Heart left ventricle (tissue), 13 donors: ENCODE measurements around the gene PRKN.

ENCODE experiments used
- CTCF ChIP-seq, 12 donors: fragments of 200-600 bp; sonication (generic) in 4 of 12; IDR thresholded peaks; one replicate each; pipeline versions ENCODE4 v1.5.0 to v1.8.0; 2018 to 2022; ENCODE audit warnings: antibody characterized with exemption in 12 of 12, mild to moderate bottlenecking in 5 of 12
- POLR2A ChIP-seq, 2 donors: fragments of 450-650 bp; IDR thresholded peaks; one replicate each; pipeline ENCODE4 v1.6.1; 2017; ENCODE audit warnings: antibody characterized with exemption in 2 of 2, mild to moderate bottlenecking in 2 of 2, moderate library complexity in 2 of 2
- donor health status: ischemic (EF 13 %, LVEDD 7.1; RV severe dilation, severe dysfunction).
- donor health status: DM: no; HTN: yes; CAD: no.
- donor health status: DM: no; HTN: no; CAD: no.
- donor health status: ischemic (EF 25% LVEDD 6.9; RV normal size, moderate dysfunction).
- donor health status: ischemic (EF 25% LVEDD 5.7; RV mildly dilated, moderate dysfunction).
- donor health status: ischemic (EF 35%, LVEDD 5.7; RV mildly dilated, moderate dysfunction).
- donor health status: nonischemic (EF 11% LVEDD 7.7; RV severe dilation, severe dysfunction).
- donor health status: DM: yes; HTN: yes; CAD: no.
- donor health status: PGD.
- donor health status: ischemic (EF 29% LVEDD 5.4; RV normal size, mild dysfunction).
- donor health status: nonischemic (EF 23%, LVEDD 6.1; RV moderate dilation, normal function).

GRCh38 chr6:161772176-161772575 lies 955.4 kb downstream of the PRKN start:
- no peak for TF ChIP-seq POLR2A (IDR thresholded peaks at IDR 0.05)
- no peak for TF ChIP-seq CTCF (IDR thresholded peaks at IDR 0.05)
